ENCODE measurements around the gene BMERB1.

The BMERB1 gene

GRCh38 chr16:15495898-15496297, 61.5 kb downstream of the BMERB1 start:
- no peak for DNase-seq (ENCODE audit: low spot score)

GRCh38 chr16:15498427-15499175, 64.2 kb downstream of the BMERB1 start:
- DNase-seq (ENCODE audit: low spot score) = peak; percentile 31

- DNase-seq (ENCODE audit: low spot score) = peak; percentile 46
Measured at GRCh38 chr16:15502041-15502725, 67.8 kb downstream of the BMERB1 start.

GRCh38 chr16:15506441-15506840, 72.1 kb downstream of the BMERB1 start:
- DNase-seq (ENCODE audit: low spot score) = no peak

- no peak for DNase-seq (ENCODE audit: low spot score)
Measured at GRCh38 chr16:15507301-15507958, 73.0 kb downstream of the BMERB1 start.

GRCh38 chr16:15507959-15508627, 73.7 kb downstream of the BMERB1 start:
- DNase-seq (ENCODE audit: low spot score) = no peak

GRCh38 chr16:15509051-15509592, 74.7 kb downstream of the BMERB1 start:
- peak; percentile 50 for DNase-seq (ENCODE audit: low spot score)

- peak; percentile 32 for DNase-seq (ENCODE audit: low spot score)
Measured at GRCh38 chr16:15509593-15510535, 75.5 kb downstream of the BMERB1 start.

- no peak for DNase-seq (ENCODE audit: low spot score)
Measured at GRCh38 chr16:15510992-15511391, 76.6 kb downstream of the BMERB1 start.

- no peak for DNase-seq (ENCODE audit: low spot score)
Measured at GRCh38 chr16:15511759-15512487, 77.5 kb downstream of the BMERB1 start.

- no peak for DNase-seq (ENCODE audit: low spot score)
Measured at GRCh38 chr16:15513156-15513555, 78.8 kb downstream of the BMERB1 start.

- no peak for DNase-seq (ENCODE audit: low spot score)
Measured at GRCh38 chr16:15515992-15516391, 81.6 kb downstream of the BMERB1 start.

GRCh38 chr16:15516609-15517008, 82.2 kb downstream of the BMERB1 start:
- no peak for DNase-seq (ENCODE audit: low spot score)

- DNase-seq (ENCODE audit: low spot score) = no peak
Measured at GRCh38 chr16:15517743-15518377, 83.5 kb downstream of the BMERB1 start.

- no peak for DNase-seq (ENCODE audit: low spot score)
Measured at GRCh38 chr16:15518381-15519351, 84.3 kb downstream of the BMERB1 start.

GRCh38 chr16:15519790-15520189, 85.4 kb downstream of the BMERB1 start:
- no peak for DNase-seq (ENCODE audit: low spot score)

GRCh38 chr16:15521390-15521757, 87.0 kb downstream of the BMERB1 start:
- no peak for DNase-seq (ENCODE audit: low spot score)

GRCh38 chr16:15521758-15522509, 87.5 kb downstream of the BMERB1 start:
- DNase-seq (ENCODE audit: low spot score) = no peak
